Rectal smooth muscle tissue (tissue), 1 donor: ENCODE results near the gene LGALS1.

Source experiments
- H3K27ac ChIP-seq: one replicate; pipeline ENCODE4 v1.7.0; 2013; ENCODE audit warnings: low read depth, low read length, inconsistent platforms
- H3K27me3 ChIP-seq: one replicate; pipeline ENCODE4 v1.7.0; 2013; ENCODE audit warnings: low read length; ENCODE audit not compliant: control insufficient read depth, insufficient read depth
- H3K36me3 ChIP-seq: one replicate; pipeline ENCODE4 v1.7.0; 2013; ENCODE audit warnings: low read length; ENCODE audit not compliant: control insufficient read depth, insufficient read depth
- H3K4me1 ChIP-seq: one replicate; pipeline ENCODE4 v1.7.0; 2013; ENCODE audit warnings: low read length; ENCODE audit not compliant: control insufficient read depth, insufficient read depth
- H3K4me3 ChIP-seq: one replicate; pipeline ENCODE4 v1.7.0; 2013; ENCODE audit warnings: low read length
- H3K9ac ChIP-seq: one replicate; pipeline ENCODE4 v1.7.0; 2013; ENCODE audit warnings: low read length

The LGALS1 gene

DNA sequence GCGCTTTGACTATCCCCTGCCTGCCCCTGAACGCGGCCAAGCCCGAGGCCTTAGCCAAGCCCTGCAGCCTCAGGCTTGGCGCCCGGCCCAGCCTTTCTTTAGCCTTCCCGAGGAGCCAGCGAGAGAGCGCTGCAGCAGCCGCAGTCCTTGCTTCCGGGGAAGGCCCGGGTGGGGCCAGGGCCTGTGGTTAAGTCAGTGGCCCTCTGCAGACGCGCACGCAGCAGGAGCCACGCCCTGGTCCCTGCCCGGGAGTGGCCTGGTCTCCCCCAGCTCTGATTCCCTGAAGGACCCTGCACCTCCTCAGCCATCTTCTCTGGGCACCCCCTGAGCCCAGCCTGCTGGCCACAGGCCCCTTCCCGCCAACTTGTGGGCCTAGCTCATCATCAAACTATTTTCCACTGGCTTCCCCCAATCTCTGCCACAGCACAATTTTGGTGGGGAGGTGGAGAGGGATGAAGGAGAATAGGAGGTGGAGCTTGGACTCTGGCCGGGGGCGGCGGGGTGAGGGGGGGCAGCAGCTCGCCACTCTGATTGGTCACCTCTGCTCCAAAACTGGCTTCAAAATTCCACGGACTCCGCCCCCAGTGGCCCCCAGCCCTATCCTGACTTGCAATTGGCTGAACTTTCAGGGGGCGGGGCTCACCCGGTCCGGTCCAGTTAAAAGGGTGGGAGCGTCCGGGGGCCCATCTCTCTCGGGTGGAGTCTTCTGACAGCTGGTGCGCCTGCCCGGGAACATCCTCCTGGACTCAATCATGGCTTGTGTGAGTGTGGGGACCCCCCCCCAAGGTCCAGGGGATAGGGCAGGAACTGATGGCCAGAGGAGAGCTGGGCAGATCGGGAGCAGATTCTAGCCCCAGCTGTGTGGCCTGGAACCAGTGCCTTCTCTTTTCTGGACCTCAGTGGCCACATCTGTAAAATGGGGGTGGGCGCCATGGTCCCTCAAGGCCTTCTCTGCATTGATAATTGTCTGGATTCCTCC lies at the start of gene LGALS1:
Gene LGALS1 (plus strand): TSS at position 686 of the 979 bp plus-strand sequence. CDS start 67 bp downstream, at position 753.
- Histone ChIP-seq H3K36me3 (peaks cover 5% of the 10 kb centered on the region), H3K27me3 (no peaks in the 10 kb centered on the region), H3K4me1 (peaks cover 10% of the 10 kb centered on the region), H3K27ac (peak within 1 kb of the TSS; percentile 92), H3K9ac (peak within 1 kb of the TSS; percentile 42), H3K4me3 (peak within 1 kb of the TSS; percentile 81)

DNA sequence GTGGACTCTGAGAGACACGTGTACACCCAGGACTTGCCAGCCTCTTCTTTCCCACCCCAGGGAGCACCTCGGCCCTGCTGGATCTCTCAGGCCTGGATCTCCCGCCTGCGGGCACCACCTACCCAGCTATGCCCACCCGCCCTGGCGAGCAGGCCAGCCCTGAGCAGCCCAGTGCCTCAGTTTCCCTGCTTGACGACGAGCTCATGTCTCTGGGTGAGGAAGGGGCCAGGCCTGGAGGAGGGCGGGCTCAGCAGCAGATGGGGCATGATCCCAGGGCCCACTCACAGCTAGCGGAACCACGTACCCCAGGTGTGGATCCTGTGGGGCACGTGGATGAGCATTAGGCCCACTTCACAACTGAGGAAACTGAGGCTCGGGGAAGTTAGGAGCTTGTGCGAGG lies 49.7 kb upstream of the LGALS1 start:
- H3K27me3 ChIP-seq, result no peaks in the 10 kb centered on the region
- peak overlapping the region; percentile 95 for H3K27ac ChIP-seq
- H3K4me3 ChIP-seq, result no peak overlapping the region
- peaks cover 12% of the 10 kb centered on the region for H3K36me3 ChIP-seq
- H3K4me1 ChIP-seq, result peaks cover 27% of the 10 kb centered on the region
- no peak overlapping the region for H3K9ac ChIP-seq

DNA sequence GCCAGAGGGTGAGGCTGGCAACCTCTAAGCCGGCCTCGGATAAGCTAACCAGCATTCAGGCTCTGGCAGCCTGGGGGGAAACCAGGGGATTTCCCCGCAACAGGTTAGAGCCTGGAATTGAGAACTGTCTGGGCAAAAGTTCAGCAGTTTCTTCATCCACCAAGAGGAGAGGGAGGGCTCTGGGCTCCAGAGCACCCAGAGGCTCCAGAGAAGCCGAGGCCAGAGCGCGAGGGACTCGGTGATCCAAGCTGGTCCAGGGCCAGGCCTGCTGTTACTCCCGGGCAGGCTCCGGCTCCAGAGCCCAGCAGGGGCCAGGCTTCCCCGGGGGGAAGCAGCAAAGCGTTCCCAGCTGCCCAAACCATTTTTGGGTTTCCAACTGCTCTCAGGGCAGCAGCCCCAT lies 49.3 kb upstream of the LGALS1 start:
- Histone ChIP-seq H3K27ac (peak overlapping the region; percentile 95), H3K4me3 (no peak overlapping the region), H3K4me1 (peaks cover 27% of the 10 kb centered on the region), H3K9ac (peak overlapping the region; percentile 12), H3K36me3 (peaks cover 14% of the 10 kb centered on the region), H3K27me3 (no peaks in the 10 kb centered on the region)

DNA sequence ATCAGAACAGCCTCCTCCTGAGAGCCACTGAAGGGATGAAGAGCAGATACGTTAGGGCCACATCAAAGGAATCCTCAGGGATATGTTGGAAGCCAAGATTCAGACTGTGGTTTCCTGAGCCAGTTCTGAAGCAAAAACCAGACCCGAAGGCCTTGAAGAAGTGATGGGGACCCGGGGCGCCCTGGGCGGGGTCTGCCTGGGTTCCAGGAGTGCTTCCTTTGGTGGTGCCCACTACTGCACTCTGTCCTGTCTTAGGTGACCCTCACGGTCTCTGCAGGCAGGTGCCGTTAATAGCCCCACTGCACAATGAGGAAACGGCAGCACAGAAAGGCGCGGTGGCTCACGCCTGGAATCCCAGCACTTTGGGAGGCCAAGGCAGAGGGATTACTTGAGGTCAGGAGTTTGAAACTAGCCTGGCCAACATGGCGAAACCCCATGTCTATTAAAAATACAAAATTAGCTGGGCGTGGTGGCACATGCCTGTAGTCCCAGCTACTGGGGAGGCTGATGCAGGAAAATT lies 48.8 kb upstream of the LGALS1 start:
- H3K9ac ChIP-seq, result peak overlapping the region; percentile 12
- no peak overlapping the region for H3K4me3 ChIP-seq
- peaks cover 27% of the 10 kb centered on the region for H3K4me1 ChIP-seq
- H3K27ac ChIP-seq, result peak overlapping the region; percentile 95
- H3K27me3 ChIP-seq, result no peaks in the 10 kb centered on the region
- peaks cover 14% of the 10 kb centered on the region for H3K36me3 ChIP-seq

DNA sequence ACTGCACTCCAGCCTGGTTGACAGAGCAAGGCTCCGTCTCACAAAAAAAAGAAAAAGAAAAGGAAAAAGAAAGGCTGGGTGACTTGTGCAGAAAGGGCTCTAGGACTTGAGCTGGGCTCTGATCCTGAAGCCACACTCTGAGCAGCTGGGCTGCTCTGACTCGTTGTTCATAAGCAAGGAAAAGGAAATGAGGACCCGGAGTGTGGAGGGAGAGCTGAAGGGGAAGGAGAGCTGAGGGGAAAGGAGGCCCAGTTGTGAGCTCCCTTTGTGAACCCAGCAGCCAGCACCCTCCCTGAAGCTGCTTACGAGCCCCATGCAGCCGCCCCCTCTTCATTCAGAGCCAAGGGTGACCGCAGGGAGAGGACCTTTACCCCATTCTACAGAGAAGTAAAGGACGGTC lies 48.3 kb upstream of the LGALS1 start:
- Histone ChIP-seq H3K36me3 (peaks cover 16% of the 10 kb centered on the region), H3K4me3 (peak overlapping the region; percentile 4), H3K9ac (no peak overlapping the region), H3K4me1 (peaks cover 27% of the 10 kb centered on the region), H3K27me3 (no peaks in the 10 kb centered on the region), H3K27ac (peak overlapping the region; percentile 95)

GRCh38 chr22:37627545-37627944 lies 47.9 kb upstream of the LGALS1 start:
- Histone ChIP-seq H3K4me1 (peaks cover 27% of the 10 kb centered on the region), H3K36me3 (peaks cover 16% of the 10 kb centered on the region), H3K27ac (peak overlapping the region; percentile 95), H3K27me3 (no peaks in the 10 kb centered on the region), H3K9ac (no peak overlapping the region), H3K4me3 (peak overlapping the region; percentile 4)

- H3K9ac ChIP-seq, result no peak overlapping the region
- H3K4me1 ChIP-seq, result peaks cover 29% of the 10 kb centered on the region
- no peaks in the 10 kb centered on the region for H3K27me3 ChIP-seq
- H3K27ac ChIP-seq, result no peak overlapping the region
- no peak overlapping the region for H3K4me3 ChIP-seq
- peaks cover 12% of the 10 kb centered on the region for H3K36me3 ChIP-seq
These were observed 46.6 kb upstream of the LGALS1 start for GRCh38 chr22:37628830-37629229.

DNA sequence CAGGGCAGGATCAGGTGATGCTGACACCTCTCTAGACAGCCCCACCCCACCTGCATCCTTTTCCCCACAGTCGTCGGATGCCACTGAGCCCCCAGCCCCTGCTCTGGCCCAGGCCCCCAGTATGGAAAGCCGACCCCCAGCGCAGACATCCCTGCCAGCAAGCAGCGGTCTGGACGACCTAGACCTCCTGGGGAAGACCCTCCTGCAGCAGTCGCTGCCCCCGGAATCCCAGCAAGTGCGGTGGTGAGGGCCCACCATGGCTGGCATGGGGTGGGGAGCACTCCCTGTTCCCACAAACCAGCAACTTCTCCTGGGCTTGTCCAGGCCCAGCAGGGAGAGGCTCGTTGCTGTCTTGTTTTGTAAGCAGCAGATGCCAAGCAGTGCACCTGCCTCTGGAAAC lies 45.5 kb upstream of the LGALS1 start:
- Histone ChIP-seq H3K9ac (no peak overlapping the region), H3K27ac (no peak overlapping the region), H3K27me3 (no peaks in the 10 kb centered on the region), H3K4me3 (no peak overlapping the region), H3K36me3 (peaks cover 12% of the 10 kb centered on the region), H3K4me1 (peaks cover 37% of the 10 kb centered on the region)

- Histone ChIP-seq H3K4me1 (peaks cover 30% of the 10 kb centered on the region), H3K36me3 (peaks cover 11% of the 10 kb centered on the region), H3K27me3 (no peaks in the 10 kb centered on the region), H3K9ac (no peak overlapping the region), H3K4me3 (no peak overlapping the region), H3K27ac (no peak overlapping the region)
These were observed 44.5 kb upstream of the LGALS1 start for GRCh38 chr22:37630839-37631435.

DNA sequence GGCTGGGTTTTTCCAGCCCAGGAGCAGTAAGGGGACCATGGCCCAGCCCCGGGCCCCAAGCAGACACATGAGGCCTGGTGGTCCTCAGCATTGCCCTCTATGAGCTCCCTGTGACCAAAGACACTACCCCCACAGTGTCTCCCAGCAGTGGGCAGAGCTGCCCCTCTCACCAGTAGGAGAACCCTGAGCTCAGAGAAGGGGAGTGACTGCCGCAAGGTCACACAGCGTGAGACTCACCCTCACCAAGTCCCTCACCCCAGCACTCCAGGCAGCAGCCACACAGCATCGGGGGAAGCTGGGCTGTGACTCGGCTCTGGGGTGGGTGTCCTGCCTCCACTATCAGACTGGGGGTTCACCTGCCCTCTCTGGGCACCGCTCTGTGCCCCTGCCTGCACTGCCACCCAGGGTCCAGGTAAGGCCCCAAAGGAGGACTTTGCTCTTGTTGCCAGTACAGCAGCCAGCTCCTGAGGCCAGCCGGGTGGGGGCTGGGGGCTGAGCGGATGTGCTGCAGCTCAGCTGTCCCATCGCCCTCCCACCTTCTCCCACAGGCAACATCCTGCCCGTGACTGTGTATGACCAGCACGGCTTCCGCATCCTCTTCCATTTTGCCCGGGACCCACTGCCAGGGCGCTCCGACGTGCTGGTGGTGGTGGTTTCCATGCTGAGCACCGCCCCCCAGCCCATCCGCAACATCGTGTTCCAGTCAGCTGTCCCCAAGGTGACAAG lies 43.8 kb upstream of the LGALS1 start:
- Histone ChIP-seq H3K36me3 (peaks cover 9% of the 10 kb centered on the region), H3K4me3 (no peak overlapping the region), H3K27ac (no peak overlapping the region), H3K27me3 (no peaks in the 10 kb centered on the region), H3K9ac (no peak overlapping the region), H3K4me1 (peaks cover 25% of the 10 kb centered on the region)

DNA sequence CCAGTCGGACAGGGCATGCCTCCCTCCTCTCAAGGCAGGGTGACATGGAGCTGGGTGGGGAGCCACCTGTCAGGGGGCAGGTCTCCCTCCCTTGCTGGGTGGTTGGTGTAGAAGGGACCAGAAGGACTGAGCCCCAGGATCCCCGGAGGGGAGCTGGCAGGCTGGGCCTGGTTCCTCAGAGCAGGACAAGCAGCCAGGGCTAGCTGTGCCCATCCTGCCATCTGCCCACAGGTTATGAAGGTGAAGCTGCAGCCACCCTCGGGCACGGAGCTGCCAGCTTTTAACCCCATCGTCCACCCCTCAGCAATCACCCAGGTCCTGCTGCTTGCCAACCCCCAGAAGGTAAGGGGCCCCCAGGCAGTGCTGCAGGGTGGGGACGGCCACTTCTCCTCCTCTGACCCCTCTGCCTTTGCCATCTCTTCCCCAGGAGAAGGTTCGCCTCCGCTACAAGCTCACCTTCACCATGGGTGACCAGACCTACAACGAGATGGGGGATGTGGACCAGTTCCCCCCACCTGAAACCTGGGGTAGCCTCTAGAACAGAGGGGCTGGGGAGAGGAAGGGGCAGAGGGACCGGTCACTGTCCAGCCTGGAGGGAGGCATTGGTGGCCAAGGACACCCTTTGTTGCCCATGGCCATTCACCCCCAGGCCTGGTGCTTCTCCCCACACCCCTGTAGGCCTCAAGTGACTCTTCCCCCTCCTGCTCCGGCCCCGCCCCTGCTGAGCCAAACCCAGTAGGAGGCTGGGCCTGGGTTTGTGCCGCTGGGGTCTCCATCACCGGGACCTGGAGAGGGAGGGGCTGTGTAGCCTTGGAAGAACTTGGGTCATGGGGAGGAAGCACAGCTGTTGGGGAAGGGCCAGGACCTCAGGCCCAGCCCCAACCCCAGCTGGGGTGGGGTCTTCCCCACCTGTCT lies 43.0 kb upstream of the LGALS1 start:
- Histone ChIP-seq H3K4me3 (no peak overlapping the region), H3K27me3 (no peaks in the 10 kb centered on the region), H3K27ac (peak overlapping the region; percentile 72), H3K9ac (no peak overlapping the region), H3K4me1 (peaks cover 17% of the 10 kb centered on the region), H3K36me3 (peaks cover 9% of the 10 kb centered on the region)
